Panc1 (cell line): Measurements from ENCODE around the gene MAB21L3. TPM values are rescaled to one million over a fixed set of nuclear protein-coding genes. Genes with fewer than 3 reads are reported as not detected.

Source experiments
- ATAC-seq: fragments of 200-7000 bp; cut with Tn5 transposase; 2 replicates; pipeline ENCODE4 v1.9.1; 2020; ENCODE audit warnings: mild to moderate bottlenecking, moderate library complexity
- BruUV-seq: library from RNA; stranded (reverse); fragments of 400-500 nt; replicated peaks from 2 replicates; lab custom pipeline; 2021; lab: Mats Ljungman, UMichigan
- CTCF ChIA-PET: fragments of 300-600 bp; sonication (Branson Sonifier 250); formaldehyde crosslinking; loops from one replicate; lab custom pipeline; 2022; ENCODE audit warnings: antibody characterized with exemption; lab: Charles Lee
- POLR2A ChIA-PET: fragments of 300-600 bp; sonication (Branson Sonifier 250); formaldehyde crosslinking; loops from one replicate; lab custom pipeline; 2022; ENCODE audit warnings: antibody characterized with exemption; lab: Charles Lee
- DNase-seq: peaks from one replicate; pipeline ENCODE4 v3.0.0-alpha.2; 2010; ENCODE audit warnings: low read depth, low spot score
- H3K27ac ChIP-seq: 2 replicates; pipeline ENCODE4 v1.5.1; 2011; ENCODE audit warnings: mild to moderate bottlenecking, low read length, inconsistent platforms
- H3K27me3 ChIP-seq: fragments of 200-500 bp; sonication (Bioruptor generic); 2 replicates; pipeline ENCODE4 v1.6.0; 2014; ENCODE audit warnings: low read length, inconsistent platforms; ENCODE audit not compliant: control insufficient read depth, insufficient read depth
- H3K36me3 ChIP-seq: fragments of 200-500 bp; sonication (Bioruptor generic); 2 replicates; pipeline ENCODE4 v1.5.1; 2014; ENCODE audit warnings: inconsistent platforms, mild to moderate bottlenecking, low read length, moderate library complexity; ENCODE audit not compliant: control insufficient read depth, insufficient read depth
- H3K4me1 ChIP-seq: 2 replicates; pipeline ENCODE4 v1.5.1; 2011; ENCODE audit warnings: inconsistent platforms, mild to moderate bottlenecking, low read length, moderate library complexity; ENCODE audit not compliant: control insufficient read depth, insufficient read depth
- H3K4me3 ChIP-seq, 2 experiments: 2 replicates each; pipeline ENCODE4 v1.5.1; 2011 to 2012; ENCODE audit warnings: low read depth in 2 of 2, low read length in 2 of 2, mild to moderate bottlenecking in 2 of 2, inconsistent platforms in 1 of 2, moderate library complexity in 1 of 2
- H3K9me3 ChIP-seq: fragments of 200-500 bp; sonication (Bioruptor generic); 2 replicates; pipeline ENCODE4 v1.5.1; 2014; ENCODE audit warnings: low read depth, mild to moderate bottlenecking, inconsistent platforms, low read length, moderate library complexity; ENCODE audit not compliant: control insufficient read depth, insufficient read depth
- POLR2AphosphoS5 ChIP-seq: IDR thresholded peaks from 2 replicates; pipeline ENCODE4 v1.6.1; 2012; ENCODE audit warnings: mild to moderate bottlenecking, low read depth, low read length, moderate library complexity
- SIN3A ChIP-seq: IDR thresholded peaks from 2 replicates; pipeline ENCODE4 v1.6.1; 2012; ENCODE audit warnings: low read depth, mild to moderate bottlenecking, low read length, moderate library complexity, borderline replicate concordance; ENCODE audit not compliant: insufficient read depth
- TCF7L2 ChIP-seq: IDR thresholded peaks from 2 replicates; pipeline ENCODE4 v1.6.1; 2011; ENCODE audit warnings: mild to moderate bottlenecking, low read depth, low read length, inconsistent platforms
- in situ Hi-C: cut with HindIII; loops from 2 replicates; pipeline ENCODE4 v1.10.0; 2016; ENCODE audit warnings: low sequenced_read_pairs, low pct_unique_long_range_greater_than_20kb
- intact Hi-C: fragments of 100-400 bp; cut with micrococcal nuclease; formaldehyde crosslinking; loops from one replicate; pipeline ENCODE4 v1.10.0; 2022; ENCODE audit not compliant: unreplicated experiment
- total RNA-seq: library from RNA; stranded (reverse); gene quantifications from one replicate; pipeline ENCODE4 v1.2.1, GENCODE V29; 2021; ENCODE audit not compliant: unreplicated experiment
- TF ChIP-seq, protein P1 (sequence below), 2 experiments: IDR thresholded peaks; 2 replicates each; pipeline ENCODE4 v1.6.1; 2011 to 2012; ENCODE audit warnings: low read depth in 2 of 2, control low read depth in 1 of 2, low read length in 1 of 2, mild to moderate bottlenecking in 1 of 2, moderate library complexity in 1 of 2; ENCODE audit not compliant: insufficient read depth in 1 of 2
- TF ChIP-seq, protein P2 (sequence below): fragments of 450-650 bp; IDR thresholded peaks from 2 replicates; pipeline ENCODE4 v1.5.1; 2017; ENCODE audit warnings: mild to moderate bottlenecking

The MAB21L3 gene
- total RNA-seq, 1 experiment from 2014 or later = not detected

- Histone ChIP-seq H3K27me3 (no peaks in the 10 kb centered on the region), H3K9me3 (no peaks in the 10 kb centered on the region), H3K36me3 (no peaks in the 10 kb centered on the region), H3K4me3 (no peak overlapping the region), H3K27ac (no peak overlapping the region), H3K4me1 (no peaks in the 10 kb centered on the region)
- in situ Hi-C loops (no loop called here), intact Hi-C loops (no loop called here)
- ATAC-seq = no peak
- DNase-seq = no peak
- ChIA-PET CTCF (no interaction called here), POLR2A (no interaction called here)
- TF ChIP-seq, protein P1, sequence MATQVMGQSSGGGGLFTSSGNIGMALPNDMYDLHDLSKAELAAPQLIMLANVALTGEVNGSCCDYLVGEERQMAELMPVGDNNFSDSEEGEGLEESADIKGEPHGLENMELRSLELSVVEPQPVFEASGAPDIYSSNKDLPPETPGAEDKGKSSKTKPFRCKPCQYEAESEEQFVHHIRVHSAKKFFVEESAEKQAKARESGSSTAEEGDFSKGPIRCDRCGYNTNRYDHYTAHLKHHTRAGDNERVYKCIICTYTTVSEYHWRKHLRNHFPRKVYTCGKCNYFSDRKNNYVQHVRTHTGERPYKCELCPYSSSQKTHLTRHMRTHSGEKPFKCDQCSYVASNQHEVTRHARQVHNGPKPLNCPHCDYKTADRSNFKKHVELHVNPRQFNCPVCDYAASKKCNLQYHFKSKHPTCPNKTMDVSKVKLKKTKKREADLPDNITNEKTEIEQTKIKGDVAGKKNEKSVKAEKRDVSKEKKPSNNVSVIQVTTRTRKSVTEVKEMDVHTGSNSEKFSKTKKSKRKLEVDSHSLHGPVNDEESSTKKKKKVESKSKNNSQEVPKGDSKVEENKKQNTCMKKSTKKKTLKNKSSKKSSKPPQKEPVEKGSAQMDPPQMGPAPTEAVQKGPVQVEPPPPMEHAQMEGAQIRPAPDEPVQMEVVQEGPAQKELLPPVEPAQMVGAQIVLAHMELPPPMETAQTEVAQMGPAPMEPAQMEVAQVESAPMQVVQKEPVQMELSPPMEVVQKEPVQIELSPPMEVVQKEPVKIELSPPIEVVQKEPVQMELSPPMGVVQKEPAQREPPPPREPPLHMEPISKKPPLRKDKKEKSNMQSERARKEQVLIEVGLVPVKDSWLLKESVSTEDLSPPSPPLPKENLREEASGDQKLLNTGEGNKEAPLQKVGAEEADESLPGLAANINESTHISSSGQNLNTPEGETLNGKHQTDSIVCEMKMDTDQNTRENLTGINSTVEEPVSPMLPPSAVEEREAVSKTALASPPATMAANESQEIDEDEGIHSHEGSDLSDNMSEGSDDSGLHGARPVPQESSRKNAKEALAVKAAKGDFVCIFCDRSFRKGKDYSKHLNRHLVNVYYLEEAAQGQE (IDR thresholded peaks at IDR 0.05; ENCODE audit: insufficient read depth in 1 of 2, low read depth in 2 of 2, low read length in 1 of 2) = no peak
- TF ChIP-seq, protein P2, sequence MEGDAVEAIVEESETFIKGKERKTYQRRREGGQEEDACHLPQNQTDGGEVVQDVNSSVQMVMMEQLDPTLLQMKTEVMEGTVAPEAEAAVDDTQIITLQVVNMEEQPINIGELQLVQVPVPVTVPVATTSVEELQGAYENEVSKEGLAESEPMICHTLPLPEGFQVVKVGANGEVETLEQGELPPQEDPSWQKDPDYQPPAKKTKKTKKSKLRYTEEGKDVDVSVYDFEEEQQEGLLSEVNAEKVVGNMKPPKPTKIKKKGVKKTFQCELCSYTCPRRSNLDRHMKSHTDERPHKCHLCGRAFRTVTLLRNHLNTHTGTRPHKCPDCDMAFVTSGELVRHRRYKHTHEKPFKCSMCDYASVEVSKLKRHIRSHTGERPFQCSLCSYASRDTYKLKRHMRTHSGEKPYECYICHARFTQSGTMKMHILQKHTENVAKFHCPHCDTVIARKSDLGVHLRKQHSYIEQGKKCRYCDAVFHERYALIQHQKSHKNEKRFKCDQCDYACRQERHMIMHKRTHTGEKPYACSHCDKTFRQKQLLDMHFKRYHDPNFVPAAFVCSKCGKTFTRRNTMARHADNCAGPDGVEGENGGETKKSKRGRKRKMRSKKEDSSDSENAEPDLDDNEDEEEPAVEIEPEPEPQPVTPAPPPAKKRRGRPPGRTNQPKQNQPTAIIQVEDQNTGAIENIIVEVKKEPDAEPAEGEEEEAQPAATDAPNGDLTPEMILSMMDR = no peak
- no peak for TF ChIP-seq POLR2AphosphoS5
- TF ChIP-seq TCF7L2 = no peak
- TF ChIP-seq SIN3A = no peak
- no TSS peak for BruUV-seq
Measured at GRCh38 chr1:116064616-116065015, 46.6 kb upstream of the MAB21L3 start.

- Histone ChIP-seq H3K27ac (no peak overlapping the region), H3K27me3 (no peaks in the 10 kb centered on the region), H3K4me3 (no peak overlapping the region), H3K9me3 (no peaks in the 10 kb centered on the region), H3K36me3 (no peaks in the 10 kb centered on the region), H3K4me1 (no peaks in the 10 kb centered on the region)
- intact Hi-C loops = no loop called here
- ATAC-seq (no peak), DNase-seq (no peak)
- in situ Hi-C loops = no loop called here
- ChIA-PET CTCF (no interaction called here), POLR2A (no interaction called here)
- TF ChIP-seq SIN3A = no peak
- TF ChIP-seq, protein P1 (IDR thresholded peaks at IDR 0.05; ENCODE audit: insufficient read depth in 1 of 2, low read depth in 2 of 2, low read length in 1 of 2) = no peak
- no peak for TF ChIP-seq TCF7L2
- TF ChIP-seq, protein P2 = no peak
- TF ChIP-seq POLR2AphosphoS5 = no peak
- no TSS peak for BruUV-seq
Measured at GRCh38 chr1:116066868-116067565, 44.2 kb upstream of the MAB21L3 start.
